ENCODE measurements around the gene SECISBP2. TPM values are rescaled to one million over a fixed set of nuclear protein-coding genes. Genes with fewer than 3 reads are reported as not detected.

The SECISBP2 gene
- total and polyA plus RNA-seq, 2 of the 13 experiments (the other 11 are each of a cell fraction or from before 2014, with no cell fraction given) = 32.4 to 38.0 TPM

- TF ChIP-seq ZNF512 (CRISPR knock-in tag; IDR thresholded peaks at IDR 0.05) = no peak
- no peak for TF ChIP-seq ZBTB3 (CRISPR knock-in tag; IDR thresholded peaks at IDR 0.05; ENCODE audit: borderline replicate concordance, low read depth)
- TF ChIP-seq PCBP2 (optimal IDR thresholded peaks at IDR 0.05; ENCODE audit: low read depth, low read length, poor library complexity, severe bottlenecking) = no peak
- TF ChIP-seq SALL1 (CRISPR knock-in tag; IDR thresholded peaks at IDR 0.05) = peak; percentile 46; the same call in 1 of the 2 replicates
- TF ChIP-seq CBX5 (CRISPR knock-in tag; IDR thresholded peaks at IDR 0.05; ENCODE audit: borderline replicate concordance) = peak; percentile 63; the same call in 1 of the 2 replicates
- TF ChIP-seq PRDM4 (CRISPR knock-in tag; IDR thresholded peaks at IDR 0.05; ENCODE audit: borderline replicate concordance) = no peak
- TF ChIP-seq HMGXB4 (CRISPR knock-in tag; IDR thresholded peaks at IDR 0.05; ENCODE audit: borderline replicate concordance in 1 of 2, low read depth in 1 of 2) = no peak
- TF ChIP-seq GATAD2A (CRISPR knock-in tag; IDR thresholded peaks at IDR 0.05) = peak; percentile 83
- no peak for TF ChIP-seq IRF9 (CRISPR knock-in tag; IDR thresholded peaks at IDR 0.05; ENCODE audit: borderline replicate concordance)
- TF ChIP-seq HDAC2 (CRISPR knock-in tag; IDR thresholded peaks at IDR 0.05) = peak; percentile 59; the same call in 1 of the 2 replicates
- TF ChIP-seq SOX13 (IDR thresholded peaks at IDR 0.05) = no peak
- TF ChIP-seq SOX13 (CRISPR knock-in tag; conservative IDR thresholded peaks at IDR 0.05 in 1 of 2, IDR thresholded peaks at IDR 0.05 in 1 of 2) = peak in 1 of 2 experiments; percentile 75; a peak in 2 of 4 replicates
- 0 out of 2 replicates have a peak, but pooled peaks have one; percentile 65 for TF ChIP-seq TRIM24 (CRISPR knock-in tag; IDR thresholded peaks at IDR 0.05)
- peak; percentile 95 for TF ChIP-seq IRF2 (CRISPR knock-in tag; IDR thresholded peaks at IDR 0.05)
- peak; percentile 73 for TF ChIP-seq ZNF263 (CRISPR knock-in tag; IDR thresholded peaks at IDR 0.05)
- TF ChIP-seq BHLHE40 (IDR thresholded peaks at IDR 0.05; ENCODE audit: low read length) = no peak
- 0 out of 2 replicates have a peak, but pooled peaks have one; percentile 41 for TF ChIP-seq POGK (CRISPR knock-in tag; conservative IDR thresholded peaks at IDR 0.05)
These were observed 70.0 kb downstream of the SECISBP2 start (continued) for GRCh38 chr9:89388084-89388867.
